HG02852 (cell line): ENCODE measurements around the gene SPATA13.

Experiments used
- ATAC-seq: cut with Tn5 transposase; IDR thresholded peaks from one replicate; pipeline ENCODE4 v1.9.1; 2021; ENCODE audit warnings: mild to moderate bottlenecking, moderate library complexity; ENCODE audit not compliant: unreplicated experiment

Gene SPATA13

DNA sequence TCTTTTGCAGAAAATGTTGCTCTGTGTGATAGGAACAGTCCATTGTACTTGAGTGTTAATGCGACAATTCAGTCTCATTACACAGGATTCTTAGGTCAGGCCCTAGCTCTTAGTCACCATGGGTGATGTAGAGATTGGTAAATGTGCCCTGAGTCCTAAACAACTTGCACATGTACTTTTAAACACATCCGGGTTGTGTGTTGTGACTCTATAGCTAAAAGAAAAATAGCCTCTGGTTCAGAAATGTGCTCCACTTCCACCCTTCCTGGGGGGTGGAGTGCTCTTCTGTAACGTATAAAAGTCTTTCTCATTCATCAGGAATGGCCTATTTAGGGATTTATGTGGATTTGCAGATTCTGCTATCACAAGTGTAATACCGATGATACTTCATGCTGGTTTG lies 5.2 kb downstream of the SPATA13 start:
- no peak for ATAC-seq

- no peak for ATAC-seq
These were observed 6.0 kb downstream of the SPATA13 start for GRCh38 chr13:24166561-24166960.

DNA sequence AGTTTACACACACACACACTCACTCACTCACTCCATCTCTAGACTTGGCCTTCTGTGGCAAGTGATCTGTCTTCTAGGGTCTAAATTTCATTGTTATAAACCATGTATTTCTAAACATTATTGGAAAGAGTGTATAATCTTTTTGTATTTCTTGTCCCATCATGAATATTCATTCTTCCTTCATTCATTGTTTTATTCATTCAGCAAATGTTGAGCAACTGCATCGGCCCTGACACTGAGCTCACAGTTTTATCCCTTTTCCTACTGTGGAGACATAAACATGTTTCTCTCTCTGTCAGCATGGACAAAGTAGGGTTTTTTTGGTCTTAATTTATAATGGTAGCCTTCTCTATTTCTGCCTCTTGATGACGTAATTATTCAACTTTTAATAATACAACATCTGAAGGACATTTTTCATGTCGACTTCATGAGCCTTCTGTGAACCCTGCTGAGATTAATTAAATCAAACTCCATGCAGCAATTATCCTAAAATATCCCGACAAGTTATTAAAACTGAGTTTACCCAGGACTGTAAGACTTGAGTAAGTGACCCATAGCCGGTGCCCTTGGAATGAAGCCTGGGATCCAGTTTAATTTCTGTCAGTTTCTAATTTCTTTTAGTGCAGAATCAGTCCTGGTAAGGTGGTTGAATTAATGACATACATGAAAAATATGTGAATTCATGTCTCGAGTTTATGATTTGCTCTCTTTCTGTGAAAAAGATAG lies 7.3 kb downstream of the SPATA13 start:
- no peak for ATAC-seq

GRCh38 chr13:24168392-24168750 lies 7.9 kb downstream of the SPATA13 start:
- no peak for ATAC-seq

DNA sequence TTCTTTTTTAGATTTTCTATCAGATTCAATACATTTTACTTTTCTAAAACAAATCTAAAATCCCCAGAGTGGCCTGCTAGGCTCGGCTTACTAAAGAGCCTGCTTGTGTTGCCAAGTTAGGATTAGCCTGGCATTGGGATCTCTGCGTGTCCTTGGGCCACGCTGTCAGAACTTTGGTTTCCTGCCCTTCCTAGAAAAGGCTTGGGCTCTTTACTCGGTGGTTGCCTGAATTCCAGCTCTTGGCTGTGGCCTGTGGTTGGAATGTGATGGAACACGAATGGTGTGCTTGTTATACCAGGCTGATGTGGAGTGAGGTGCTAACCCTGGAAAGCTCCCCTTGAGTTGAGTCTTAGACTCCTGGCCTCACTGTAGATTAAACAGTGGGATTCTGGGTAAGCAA lies 8.5 kb downstream of the SPATA13 start:
- no peak for ATAC-seq

DNA sequence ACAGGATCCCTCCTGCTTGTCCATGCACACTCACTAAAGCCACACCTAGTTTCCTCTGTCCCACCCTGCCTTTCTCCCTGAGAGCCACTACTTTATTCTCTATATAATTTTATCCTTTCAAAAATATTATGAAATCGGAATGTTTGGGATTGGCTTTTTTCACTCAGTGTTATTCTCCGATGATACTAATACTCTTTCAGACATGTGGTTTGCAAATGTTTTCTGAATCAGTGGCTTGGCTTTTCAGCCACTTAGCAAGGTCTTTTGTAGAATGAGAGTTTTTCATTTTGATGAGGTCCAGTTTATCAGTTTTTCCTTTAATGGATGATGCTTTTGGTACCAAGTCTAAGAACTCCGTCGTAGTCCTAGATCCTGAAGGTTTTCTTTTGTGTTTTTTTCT lies 11.6 kb downstream of the SPATA13 start:
- no peak for ATAC-seq

GRCh38 chr13:24173795-24174194 lies 13.3 kb downstream of the SPATA13 start:
- ATAC-seq, result no peak

DNA sequence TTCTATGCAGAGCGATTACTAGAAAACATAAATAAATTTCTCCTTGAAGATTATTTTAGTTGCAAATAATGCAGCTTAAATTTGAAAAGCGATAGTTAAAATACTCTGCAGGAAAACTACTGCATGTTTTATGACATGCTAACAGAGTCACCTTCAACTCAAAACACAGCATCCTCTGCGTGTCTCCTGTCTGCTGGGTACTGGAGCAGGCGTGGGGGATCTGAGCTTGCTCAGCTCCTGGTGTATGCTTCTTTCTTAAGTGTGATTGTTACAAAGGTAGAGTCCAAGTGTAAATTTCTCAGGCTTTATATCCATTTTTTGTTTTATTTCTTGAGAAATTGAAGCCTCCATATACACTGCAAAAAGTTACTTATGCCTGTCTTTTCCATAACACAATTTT lies 15.3 kb downstream of the SPATA13 start:
- no peak for ATAC-seq

- ATAC-seq, result no peak
These were observed 16.0 kb downstream of the SPATA13 start for GRCh38 chr13:24176351-24177101.

- no peak for ATAC-seq
These were observed 18.4 kb downstream of the SPATA13 start for GRCh38 chr13:24178847-24179485.

- no peak for ATAC-seq
These were observed 18.9 kb downstream of the SPATA13 start for GRCh38 chr13:24179486-24179850.

- ATAC-seq, result no peak
These were observed 20.3 kb downstream of the SPATA13 start for GRCh38 chr13:24180750-24181377.

- no peak for ATAC-seq
These were observed 21.6 kb downstream of the SPATA13 start for GRCh38 chr13:24181991-24182702.

DNA sequence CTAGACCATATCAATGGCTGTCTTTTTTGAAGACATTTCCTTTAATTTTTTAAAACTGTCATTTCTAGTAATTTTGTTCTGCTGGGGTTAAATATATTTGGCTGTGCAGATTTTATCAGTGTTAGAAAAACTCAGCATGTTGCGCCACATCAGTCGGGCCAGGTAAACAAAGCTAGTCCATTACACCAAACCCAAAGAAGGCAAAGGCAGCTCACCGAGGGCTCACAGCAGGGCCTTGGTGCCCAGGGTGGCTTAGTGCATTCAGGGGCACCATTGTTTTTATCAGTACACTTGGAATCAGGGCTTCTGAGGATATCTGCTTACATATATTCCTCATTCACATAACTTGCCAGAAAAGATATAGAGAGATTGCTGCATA lies 22.2 kb downstream of the SPATA13 start:
- no peak for ATAC-seq

DNA sequence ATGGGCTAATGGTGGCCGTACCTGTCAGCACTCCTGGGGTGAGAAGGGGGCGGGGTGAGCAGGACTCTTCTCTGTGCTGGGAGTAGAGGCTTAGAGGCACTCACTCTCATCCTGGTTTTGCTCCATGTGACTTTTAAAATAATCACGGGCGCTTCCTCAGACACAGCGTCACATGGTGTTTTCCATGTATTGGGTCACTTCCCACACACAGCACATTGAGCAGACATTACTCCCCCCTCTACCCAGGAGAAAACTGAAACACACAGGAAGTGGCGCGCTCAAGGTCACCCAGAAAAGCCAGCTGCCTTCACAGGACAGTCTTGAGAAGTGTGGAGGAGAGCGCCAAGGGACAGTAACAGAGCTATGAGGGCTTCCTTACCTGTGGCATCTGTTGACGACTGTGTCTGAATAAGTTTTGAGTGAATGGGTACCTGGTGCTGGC lies 23.2 kb downstream of the SPATA13 start:
- no peak for ATAC-seq

GRCh38 chr13:24184265-24184841 lies 23.8 kb downstream of the SPATA13 start:
- no peak for ATAC-seq

- no peak for ATAC-seq
These were observed 24.4 kb downstream of the SPATA13 start for GRCh38 chr13:24184882-24185281.

- ATAC-seq, result no peak
These were observed 25.2 kb downstream of the SPATA13 start for GRCh38 chr13:24185591-24186232.

DNA sequence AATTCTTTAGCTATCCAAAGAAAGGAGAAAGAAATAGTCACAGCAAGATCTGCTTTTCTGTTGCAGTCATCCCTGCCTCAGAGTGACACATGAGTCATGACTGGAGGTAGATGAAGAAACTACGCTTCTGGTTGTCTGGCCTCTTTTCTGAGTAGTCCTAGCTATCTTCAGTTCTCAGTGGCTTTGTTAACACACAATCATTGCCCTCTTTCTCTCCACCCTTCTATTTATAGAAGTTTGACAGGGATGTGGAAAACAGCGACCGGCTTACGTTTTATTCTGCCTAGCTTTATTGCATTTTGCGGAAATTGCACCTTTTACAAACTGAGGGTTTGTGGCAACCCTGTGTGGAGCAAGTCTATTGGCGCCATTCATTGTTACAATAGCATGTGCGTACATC lies 26.7 kb downstream of the SPATA13 start:
- ATAC-seq, result no peak
